GM12878 (cell line): ENCODE results near the gene ACACA. TPM values are rescaled to one million over a fixed set of nuclear protein-coding genes. Genes with fewer than 3 reads are reported as not detected.
A peak's percentile ranks its signal among the peaks of the same experiment; 100 is the strongest.

Source experiments
- BACH1 ChIP-seq: fragments of 450-650 bp; IDR thresholded peaks from 2 replicates; pipeline ENCODE4 v1.6.1; 2017; ENCODE audit warnings: mild to moderate bottlenecking, borderline replicate concordance
- BRCA1 ChIP-seq: IDR thresholded peaks from 2 replicates; pipeline ENCODE4 v1.6.1; 2011; ENCODE audit warnings: low read depth, low read length, improper control_type of control experiment
- CBX5 ChIP-seq: sonication (generic); IDR thresholded peaks from 2 replicates; pipeline ENCODE4 v1.6.1; 2016; ENCODE audit warnings: low read depth, moderate library complexity, mild to moderate bottlenecking, inconsistent platforms
- CREM ChIP-seq: IDR thresholded peaks from 2 replicates; pipeline ENCODE4 v1.6.1; 2014; ENCODE audit warnings: antibody characterized with exemption, low read depth
- EGR1 ChIP-seq, 2 experiments: IDR thresholded peaks; 1 replicate in 1 of 2; 2 replicates in 1 of 2; pipeline ENCODE4 v1.6.1; 2011 to 2012; ENCODE audit warnings: low read depth in 2 of 2, low read length in 2 of 2, borderline replicate concordance in 1 of 2, mild to moderate bottlenecking in 1 of 2, moderate library complexity in 1 of 2
- EP300 ChIP-seq, 2 experiments: fragments of 150-350 bp in 1 of 2; IDR thresholded peaks; 2 replicates each; pipeline ENCODE4 v1.6.1; 2011 to 2012; ENCODE audit warnings: low read depth in 2 of 2, low read length in 2 of 2, borderline replicate concordance in 1 of 2, improper control_type of control experiment in 1 of 2, inconsistent platforms in 1 of 2; ENCODE audit not compliant: control insufficient read depth in 1 of 2
- HCFC1 ChIP-seq: fragments of 150-350 bp; IDR thresholded peaks from 2 replicates; pipeline ENCODE4 v1.6.1; 2014; ENCODE audit warnings: low read length
- IKZF1 ChIP-seq: fragments of 450-650 bp; conservative IDR thresholded peaks from 2 replicates; pipeline ENCODE4 v1.6.1; 2017; ENCODE audit warnings: antibody characterized with exemption, mild to moderate bottlenecking
- NBN ChIP-seq: fragments of 450-650 bp; IDR thresholded peaks from 2 replicates; pipeline ENCODE4 v1.6.1; 2016
- NFYB ChIP-seq: IDR thresholded peaks from 2 replicates; pipeline ENCODE4 v1.6.1; 2011; ENCODE audit warnings: low read depth, mild to moderate bottlenecking, low read length, improper control_type of control experiment, moderate library complexity; ENCODE audit not compliant: insufficient read depth
- NR2C1 ChIP-seq: fragments of 450-650 bp; IDR thresholded peaks from 2 replicates; pipeline ENCODE4 v1.6.1; 2017; ENCODE audit warnings: antibody characterized with exemption, mild to moderate bottlenecking, moderate library complexity
- PAX5 ChIP-seq: IDR thresholded peaks from 2 replicates; pipeline ENCODE4 v1.6.1; 2011; ENCODE audit warnings: low read depth, low read length, borderline replicate concordance
- POU2F2 ChIP-seq: IDR thresholded peaks from 3 replicates; pipeline ENCODE4 v1.6.1; 2011; ENCODE audit warnings: low read depth, mild to moderate bottlenecking, low read length, borderline replicate concordance
- RB1 ChIP-seq: fragments of 450-650 bp; formaldehyde crosslinking; IDR thresholded peaks from 2 replicates; pipeline ENCODE4 v1.6.1; 2017; ENCODE audit warnings: mild to moderate bottlenecking, borderline replicate concordance
- SMAD5 ChIP-seq: IDR thresholded peaks from 2 replicates; pipeline ENCODE4 v1.6.1; 2016; ENCODE audit warnings: antibody characterized with exemption, low read depth
- STAT1 ChIP-seq: fragments of 450-650 bp; conservative IDR thresholded peaks from 2 replicates; pipeline ENCODE4 v1.6.1; 2014; ENCODE audit warnings: antibody characterized with exemption, mild to moderate bottlenecking
- SUPT20H ChIP-seq: IDR thresholded peaks from 2 replicates; pipeline ENCODE4 v1.6.1; 2011; ENCODE audit warnings: low read depth, mild to moderate bottlenecking, low read length, moderate library complexity, borderline replicate concordance; ENCODE audit not compliant: control insufficient read depth
- TBL1XR1 ChIP-seq: IDR thresholded peaks from 2 replicates; pipeline ENCODE4 v1.6.1; 2012; ENCODE audit warnings: low read depth, low read length, improper control_type of control experiment
- YBX1 ChIP-seq: fragments of 450-650 bp; IDR thresholded peaks from 2 replicates; pipeline ENCODE4 v1.6.1; 2016; ENCODE audit warnings: antibody characterized with exemption
- YY1 ChIP-seq: IDR thresholded peaks from 2 replicates; pipeline ENCODE4 v1.6.1; 2011; ENCODE audit warnings: low read depth, mild to moderate bottlenecking, low read length
- ZNF622 ChIP-seq: fragments of 450-650 bp; IDR thresholded peaks from 2 replicates; pipeline ENCODE4 v1.6.1; 2017; ENCODE audit warnings: mild to moderate bottlenecking, inconsistent platforms
- ZSCAN29 ChIP-seq: fragments of 450-650 bp; IDR thresholded peaks from 2 replicates; pipeline ENCODE4 v1.6.1; 2017; ENCODE audit warnings: mild to moderate bottlenecking, moderate library complexity
- polyA plus RNA-seq, 11 experiments: library from polyadenylated mRNA; depleted of rRNA in 4 of 11; unstranded in 6 of 11; stranded (reverse) in 5 of 11; fragments of >200 nt; fragmentation: Nextera tagmentation in 4 of 11; fragmentation: Illumina TruSeq in 1 of 11; extraction: Ambion mirVana in 4 of 11; extraction: Trizol in 1 of 11; gene quantifications; 1 replicate in 1 of 11; 2 replicates in 10 of 11; pipeline versions ENCODE4 v1.2.1 to v1.2.3, GENCODE V29; 2011 to 2016; ENCODE audit warnings: inconsistent platforms in 2 of 11, missing spikeins in 2 of 11, low read depth in 1 of 11
- total RNA-seq, 4 experiments: library from RNA; depleted of rRNA in 3 of 4; stranded (reverse); fragments of >200 nt in 3 of 4; fragmentation: Illumina TruSeq in 1 of 4; extraction: Trizol in 1 of 4; gene quantifications; 2 replicates each; pipeline versions ENCODE4 v1.2.1 to v1.2.3, GENCODE V29; 2013 to 2021
- TF ChIP-seq, protein P1 (sequence below): fragments of 150-350 bp; IDR thresholded peaks from 2 replicates; pipeline ENCODE4 v1.6.1; 2016; ENCODE audit warnings: low read depth, low read length
- TF ChIP-seq, protein P2 (sequence below): fragments of 450-650 bp; IDR thresholded peaks from 2 replicates; pipeline ENCODE4 v1.6.1; 2017; ENCODE audit warnings: low read depth, mild to moderate bottlenecking, moderate library complexity
- TF ChIP-seq, protein P3 (sequence below): fragments of 450-650 bp; IDR thresholded peaks from 2 replicates; pipeline ENCODE4 v1.6.1; 2016; ENCODE audit warnings: mild to moderate bottlenecking
- TF ChIP-seq, protein P4 (sequence below): fragments of 450-650 bp; IDR thresholded peaks from 2 replicates; pipeline ENCODE4 v1.6.1; 2014; ENCODE audit warnings: mild to moderate bottlenecking

Gene ACACA
- total and polyA plus RNA-seq, 10 of the 15 experiments (the other 5 are each of a cell fraction or from before 2014, with no cell fraction given) = 12.9 to 74.2 (median 32.0) TPM

DNA sequence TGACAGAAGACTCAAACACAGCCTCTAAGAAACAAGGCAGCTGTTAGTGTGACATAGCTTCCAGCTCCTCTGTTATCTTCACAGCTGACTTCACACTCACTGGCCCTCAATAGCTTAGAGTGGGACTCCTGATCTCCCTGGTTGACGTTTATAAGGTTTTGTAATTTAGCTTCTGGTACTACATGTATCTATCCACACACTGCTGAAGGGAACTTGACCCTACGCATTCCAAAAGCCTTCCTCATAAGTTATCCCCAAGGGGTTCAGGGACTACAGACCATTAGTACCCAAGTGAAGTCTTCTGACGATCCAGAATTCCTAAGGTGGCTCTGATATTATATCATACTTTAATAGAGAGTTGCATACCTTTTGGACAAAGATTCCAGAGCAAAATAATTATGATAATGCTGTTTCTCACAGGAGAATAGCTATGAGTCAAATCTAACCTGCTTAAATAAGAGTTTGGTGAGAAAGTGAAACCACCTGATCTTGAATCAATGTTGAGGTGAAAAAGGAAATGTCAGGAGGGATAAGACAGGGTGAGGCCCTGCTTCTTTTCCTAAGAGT is 14.5 kb downstream of the ACACA start (continued):
- TF ChIP-seq, protein P1, sequence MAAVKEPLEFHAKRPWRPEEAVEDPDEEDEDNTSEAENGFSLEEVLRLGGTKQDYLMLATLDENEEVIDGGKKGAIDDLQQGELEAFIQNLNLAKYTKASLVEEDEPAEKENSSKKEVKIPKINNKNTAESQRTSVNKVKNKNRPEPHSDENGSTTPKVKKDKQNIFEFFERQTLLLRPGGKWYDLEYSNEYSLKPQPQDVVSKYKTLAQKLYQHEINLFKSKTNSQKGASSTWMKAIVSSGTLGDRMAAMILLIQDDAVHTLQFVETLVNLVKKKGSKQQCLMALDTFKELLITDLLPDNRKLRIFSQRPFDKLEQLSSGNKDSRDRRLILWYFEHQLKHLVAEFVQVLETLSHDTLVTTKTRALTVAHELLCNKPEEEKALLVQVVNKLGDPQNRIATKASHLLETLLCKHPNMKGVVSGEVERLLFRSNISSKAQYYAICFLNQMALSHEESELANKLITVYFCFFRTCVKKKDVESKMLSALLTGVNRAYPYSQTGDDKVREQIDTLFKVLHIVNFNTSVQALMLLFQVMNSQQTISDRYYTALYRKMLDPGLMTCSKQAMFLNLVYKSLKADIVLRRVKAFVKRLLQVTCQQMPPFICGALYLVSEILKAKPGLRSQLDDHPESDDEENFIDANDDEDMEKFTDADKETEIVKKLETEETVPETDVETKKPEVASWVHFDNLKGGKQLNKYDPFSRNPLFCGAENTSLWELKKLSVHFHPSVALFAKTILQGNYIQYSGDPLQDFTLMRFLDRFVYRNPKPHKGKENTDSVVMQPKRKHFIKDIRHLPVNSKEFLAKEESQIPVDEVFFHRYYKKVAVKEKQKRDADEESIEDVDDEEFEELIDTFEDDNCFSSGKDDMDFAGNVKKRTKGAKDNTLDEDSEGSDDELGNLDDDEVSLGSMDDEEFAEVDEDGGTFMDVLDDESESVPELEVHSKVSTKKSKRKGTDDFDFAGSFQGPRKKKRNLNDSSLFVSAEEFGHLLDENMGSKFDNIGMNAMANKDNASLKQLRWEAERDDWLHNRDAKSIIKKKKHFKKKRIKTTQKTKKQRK = no peak
- TF ChIP-seq HCFC1 (no peak), EP300 (IDR thresholded peaks at IDR 0.05; ENCODE audit: borderline replicate concordance in 1 of 2, control insufficient read depth in 1 of 2, low read depth in 2 of 2, low read length in 2 of 2) (no peak), SMAD5 (no peak), EGR1 (IDR thresholded peaks at IDR 0.05; ENCODE audit: borderline replicate concordance in 1 of 2, low read depth in 2 of 2, low read length in 2 of 2) (no peak), ZNF622 (no peak), NR2C1 (no peak), CREM (peak; percentile 18; the same call in 1 of the 2 replicates), IKZF1 (peak; percentile 75), SUPT20H (no peak), TBL1XR1 (no peak), BRCA1 (no peak), NBN (no peak), POU2F2 (no peak), PAX5 (no peak), BACH1 (no peak), NFYB (no peak), RB1 (no peak), STAT1 (no peak), CBX5 (no peak), YY1 (no peak), ZSCAN29 (no peak), YBX1 (no peak)
- TF ChIP-seq, protein P2, sequence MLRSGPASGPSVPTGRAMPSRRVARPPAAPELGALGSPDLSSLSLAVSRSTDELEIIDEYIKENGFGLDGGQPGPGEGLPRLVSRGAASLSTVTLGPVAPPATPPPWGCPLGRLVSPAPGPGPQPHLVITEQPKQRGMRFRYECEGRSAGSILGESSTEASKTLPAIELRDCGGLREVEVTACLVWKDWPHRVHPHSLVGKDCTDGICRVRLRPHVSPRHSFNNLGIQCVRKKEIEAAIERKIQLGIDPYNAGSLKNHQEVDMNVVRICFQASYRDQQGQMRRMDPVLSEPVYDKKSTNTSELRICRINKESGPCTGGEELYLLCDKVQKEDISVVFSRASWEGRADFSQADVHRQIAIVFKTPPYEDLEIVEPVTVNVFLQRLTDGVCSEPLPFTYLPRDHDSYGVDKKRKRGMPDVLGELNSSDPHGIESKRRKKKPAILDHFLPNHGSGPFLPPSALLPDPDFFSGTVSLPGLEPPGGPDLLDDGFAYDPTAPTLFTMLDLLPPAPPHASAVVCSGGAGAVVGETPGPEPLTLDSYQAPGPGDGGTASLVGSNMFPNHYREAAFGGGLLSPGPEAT = peak; percentile 57; the same call in 1 of the 2 replicates
- TF ChIP-seq, protein P3, sequence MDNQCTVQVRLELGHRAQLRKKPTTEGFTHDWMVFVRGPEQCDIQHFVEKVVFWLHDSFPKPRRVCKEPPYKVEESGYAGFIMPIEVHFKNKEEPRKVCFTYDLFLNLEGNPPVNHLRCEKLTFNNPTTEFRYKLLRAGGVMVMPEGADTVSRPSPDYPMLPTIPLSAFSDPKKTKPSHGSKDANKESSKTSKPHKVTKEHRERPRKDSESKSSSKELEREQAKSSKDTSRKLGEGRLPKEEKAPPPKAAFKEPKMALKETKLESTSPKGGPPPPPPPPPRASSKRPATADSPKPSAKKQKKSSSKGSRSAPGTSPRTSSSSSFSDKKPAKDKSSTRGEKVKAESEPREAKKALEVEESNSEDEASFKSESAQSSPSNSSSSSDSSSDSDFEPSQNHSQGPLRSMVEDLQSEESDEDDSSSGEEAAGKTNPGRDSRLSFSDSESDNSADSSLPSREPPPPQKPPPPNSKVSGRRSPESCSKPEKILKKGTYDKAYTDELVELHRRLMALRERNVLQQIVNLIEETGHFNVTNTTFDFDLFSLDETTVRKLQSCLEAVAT = no peak
- TF ChIP-seq, protein P4, sequence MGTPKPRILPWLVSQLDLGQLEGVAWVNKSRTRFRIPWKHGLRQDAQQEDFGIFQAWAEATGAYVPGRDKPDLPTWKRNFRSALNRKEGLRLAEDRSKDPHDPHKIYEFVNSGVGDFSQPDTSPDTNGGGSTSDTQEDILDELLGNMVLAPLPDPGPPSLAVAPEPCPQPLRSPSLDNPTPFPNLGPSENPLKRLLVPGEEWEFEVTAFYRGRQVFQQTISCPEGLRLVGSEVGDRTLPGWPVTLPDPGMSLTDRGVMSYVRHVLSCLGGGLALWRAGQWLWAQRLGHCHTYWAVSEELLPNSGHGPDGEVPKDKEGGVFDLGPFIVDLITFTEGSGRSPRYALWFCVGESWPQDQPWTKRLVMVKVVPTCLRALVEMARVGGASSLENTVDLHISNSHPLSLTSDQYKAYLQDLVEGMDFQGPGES = no peak
